K562 (cell line): ENCODE data around the gene PTHLH. TPM values are rescaled to one million over a fixed set of nuclear protein-coding genes. Genes with fewer than 3 reads are reported as not detected.

ENCODE experiments used
- ATAC-seq: fragments of 200-7000 bp; cut with Tn5 transposase; 3 replicates; pipeline ENCODE4 v1.9.1; 2020; ENCODE audit warnings: moderate library complexity
- BruUV-seq: library from RNA; stranded (reverse); fragments of 400-500 nt; replicated peaks from 2 replicates; lab custom pipeline; 2021; lab: Mats Ljungman, UMichigan
- CTCF ChIA-PET: fragments of 300-600 bp; formaldehyde crosslinking; extraction: SDS; loops from one replicate; lab custom pipeline; 2021; ENCODE audit warnings: low intra/inter-chr PET ratio; lab: Yijun Ruan, JAX
- POLR2A ChIA-PET: fragments of 300-600, 350-650 bp; sonication (Branson Sonifier 250); formaldehyde crosslinking; extraction: SDS; loops from one replicate; lab custom pipeline; 2021; ENCODE audit warnings: antibody characterized with exemption, inconsistent platforms; lab: Yijun Ruan, JAX
- DNase-seq, 4 experiments: peaks; one replicate each; pipeline versions ENCODE4 v3.0.0 to v3.0.0-alpha.2; 2011 to 2018; ENCODE audit warnings: low spot score in 3 of 4, mixed read lengths in 3 of 4; ENCODE audit errors: extremely low read depth in 1 of 4
- FAIRE-seq: peaks from 2 replicates; lab custom pipeline; 2011; peaks lifted over from hg19 to GRCh38; lab: Jason Lieb, UNC
- H2AFZ ChIP-seq: 2 replicates; pipeline ENCODE4 v1.6.0; 2011; ENCODE audit warnings: low read depth, low read length, control low read depth, inconsistent platforms
- H3K27ac ChIP-seq: fragments of 200-600 bp; 3 replicates; pipeline ENCODE4 v1.8.0; 2011; ENCODE audit warnings: low read depth, mild to moderate bottlenecking, control low read depth, inconsistent platforms, low read length, moderate library complexity, mixed read lengths; ENCODE audit errors: extremely low read depth
- H3K27me3 ChIP-seq, 2 experiments: fragments of 300-600 bp in 1 of 2; 2 replicates in 1 of 2; 3 replicates in 1 of 2; pipeline versions ENCODE4 v1.6.0 to v1.8.0; 2011; ENCODE audit warnings: inconsistent platforms in 2 of 2, low read length in 2 of 2, mild to moderate bottlenecking in 1 of 2, mixed read lengths in 1 of 2, moderate library complexity in 1 of 2; ENCODE audit not compliant: control insufficient read depth in 2 of 2, insufficient read depth in 2 of 2
- H3K36me3 ChIP-seq: fragments of 300-600 bp; 3 replicates; pipeline ENCODE4 v1.8.0; 2011; ENCODE audit warnings: mild to moderate bottlenecking, low read length, inconsistent platforms; ENCODE audit not compliant: control insufficient read depth, insufficient read depth
- H3K4me1 ChIP-seq, 2 experiments: fragments of 200-600 bp in 1 of 2; replicated peaks in 1 of 2; 2 replicates in 1 of 2; 3 replicates in 1 of 2; pipeline versions ENCODE4 v1.5.1 to v1.8.0; 2011; ENCODE audit warnings: inconsistent platforms in 2 of 2, low read length in 2 of 2, mild to moderate bottlenecking in 1 of 2, mixed read lengths in 1 of 2, moderate library complexity in 1 of 2; ENCODE audit not compliant: control insufficient read depth in 2 of 2, insufficient read depth in 2 of 2
- H3K4me2 ChIP-seq: 2 replicates; pipeline ENCODE4 v1.6.1; 2011; ENCODE audit warnings: low read length, control low read depth, inconsistent platforms, mixed read lengths; ENCODE audit not compliant: insufficient read depth
- H3K4me3 ChIP-seq: fragments of 200-600 bp; sonication (generic), shearing (Covaris generic); 2 replicates; pipeline ENCODE4 v1.5.1; 2016; ENCODE audit warnings: control low read depth, inconsistent platforms
- H3K79me2 ChIP-seq: fragments of 200-600 bp; 3 replicates; pipeline ENCODE4 v1.8.0; 2011; ENCODE audit warnings: low read length, inconsistent platforms; ENCODE audit not compliant: control insufficient read depth, insufficient read depth
- H3K9ac ChIP-seq, 2 experiments: 2 replicates each; pipeline versions ENCODE4 v1.6.0 to v1.6.1; 2011; ENCODE audit warnings: low read depth in 2 of 2, low read length in 2 of 2, control low read depth in 1 of 2, inconsistent platforms in 1 of 2, mild to moderate bottlenecking in 1 of 2, mixed read lengths in 1 of 2; ENCODE audit not compliant: insufficient read depth in 1 of 2
- H3K9me1 ChIP-seq: one replicate; pipeline ENCODE4 v1.6.0; 2011; ENCODE audit warnings: inconsistent platforms, mild to moderate bottlenecking, low read length, moderate library complexity; ENCODE audit not compliant: control insufficient read depth, insufficient read depth
- H3K9me3 ChIP-seq: replicated peaks from 2 replicates; pipeline ENCODE4 v1.5.1; 2011; ENCODE audit warnings: low read depth, low read length, inconsistent platforms; ENCODE audit not compliant: control insufficient read depth, insufficient read depth
- H4K20me1 ChIP-seq: replicated peaks from 2 replicates; pipeline ENCODE4 v1.6.1; 2011; ENCODE audit warnings: low read length, inconsistent platforms, mixed read lengths; ENCODE audit not compliant: control insufficient read depth, insufficient read depth
- CHD1 ChIP-seq: fragments of 200-600 bp; sonication (generic); IDR thresholded peaks from one replicate; pipeline ENCODE4 v1.6.1; 2012; ENCODE audit warnings: mild to moderate bottlenecking, moderate library complexity, low read length, inconsistent platforms
- ELF2 ChIP-seq: fragments of 250-450 bp; sonication (Bioruptor Pico); IDR thresholded peaks from 2 replicates; pipeline ENCODE4 v1.5.0; 2021; ENCODE audit warnings: mild to moderate bottlenecking
- EZH2 ChIP-seq: IDR thresholded peaks from 2 replicates; pipeline ENCODE4 v1.6.1; 2012; ENCODE audit warnings: low read depth, mild to moderate bottlenecking, inconsistent platforms, low read length, borderline replicate concordance
- FOXJ3 ChIP-seq: sonication (generic); formaldehyde crosslinking; IDR thresholded peaks from 2 replicates; pipeline ENCODE4 v1.4.0; 2020; ENCODE audit warnings: mild to moderate bottlenecking, missing genetic modification reagents
- HDAC2 ChIP-seq: fragments of 450-650 bp; IDR thresholded peaks from 2 replicates; pipeline ENCODE4 v1.6.1; 2016; ENCODE audit warnings: mild to moderate bottlenecking
- HMGN3 ChIP-seq: IDR thresholded peaks from 2 replicates; pipeline ENCODE4 v1.6.1; 2011; ENCODE audit warnings: borderline replicate concordance, low read depth, mild to moderate bottlenecking, mixed read lengths, low read length; ENCODE audit not compliant: insufficient read length; ENCODE audit errors: extremely low read depth
- MECOM ChIP-seq: fragments of 250-450 bp; sonication (Bioruptor Pico); IDR thresholded peaks from 2 replicates; pipeline ENCODE4 v1.8.0; 2022; ENCODE audit warnings: inconsistent platforms
- NCOA2 ChIP-seq, 2 experiments: fragments of 450-650 bp; IDR thresholded peaks; 2 replicates each; pipeline ENCODE4 v1.6.1; 2018; ENCODE audit warnings: mild to moderate bottlenecking in 2 of 2, moderate library complexity in 1 of 2; ENCODE audit not compliant: partially characterized antibody in 2 of 2
- OTX1 ChIP-seq: fragments of 450-650 bp; formaldehyde crosslinking; IDR thresholded peaks from 2 replicates; pipeline ENCODE4 v1.4.0; 2022; ENCODE audit warnings: mild to moderate bottlenecking
- PML ChIP-seq: IDR thresholded peaks from 2 replicates; pipeline ENCODE4 v1.6.1; 2012; ENCODE audit warnings: low read length, inconsistent platforms
- RFX5 ChIP-seq: IDR thresholded peaks from 2 replicates; pipeline ENCODE4 v1.6.1; 2011; ENCODE audit warnings: low read depth, mild to moderate bottlenecking, improper control_type of control experiment, low read length
- STAT5A ChIP-seq: IDR thresholded peaks from 2 replicates; pipeline ENCODE4 v1.6.1; 2012; ENCODE audit warnings: low read length, inconsistent platforms, borderline replicate concordance
- ZNF384 ChIP-seq: IDR thresholded peaks from 2 replicates; pipeline ENCODE4 v1.6.1; 2012; ENCODE audit warnings: low read depth, low read length, improper control_type of control experiment
- WGBS: fragments of 100-300 bp; shearing (Covaris generic); methylation state at CpG from one replicate; pipeline ENCODE4 v1.1.6; 2016; ENCODE audit warnings: low coverage, mixed read lengths; ENCODE audit not compliant: insufficient coverage; ENCODE audit errors: missing lambda C conversion rate; 5-methylcytosine and 5-hydroxymethylcytosine counted together
- in situ Hi-C: fragments of 300-500 bp; cut with MboI; formaldehyde crosslinking; loops from 4 replicates; pipeline ENCODE4 v1.15.0; 2018; ENCODE audit warnings: inconsistent platforms, mixed read lengths
- intact Hi-C: fragments of 100-400 bp; cut with micrococcal nuclease; formaldehyde crosslinking; loops from 2 replicates; pipeline ENCODE4 v1.14.2; 2022
- polyA plus RNA-seq, 8 experiments: library from polyadenylated mRNA; depleted of rRNA in 4 of 8; stranded (reverse) in 5 of 8; unstranded in 3 of 8; fragments of >200 nt; fragmentation: Nextera tagmentation in 2 of 8; fragmentation: Illumina TruSeq in 1 of 8; extraction: Ambion mirVana in 2 of 8; extraction: Trizol in 1 of 8; gene quantifications; 2 replicates each; pipeline versions ENCODE4 v1.2.1 to v1.2.3, GENCODE V29; 2011 to 2014; ENCODE audit warnings: inconsistent platforms in 1 of 8, missing spikeins in 1 of 8
- total RNA-seq, 7 experiments: library from RNA; depleted of rRNA in 6 of 7; stranded (reverse); fragments of >200 nt in 6 of 7; fragmentation: Illumina TruSeq in 2 of 7; extraction: Trizol in 2 of 7; gene quantifications; 2 replicates each; pipeline versions ENCODE4 v1.2.1 to v1.2.3, GENCODE V29; 2011 to 2021; ENCODE audit warnings: low replicate concordance in 1 of 7
- TF ChIP-seq, protein P1 (sequence below), 2 experiments: fragments of 450-650 bp in 1 of 2; IDR thresholded peaks; 2 replicates each; pipeline ENCODE4 v1.6.1; 2011 to 2017; ENCODE audit warnings: low read depth in 2 of 2, antibody characterized with exemption in 1 of 2, borderline replicate concordance in 1 of 2, low read length in 1 of 2, mild to moderate bottlenecking in 1 of 2, mixed read lengths in 1 of 2; ENCODE audit not compliant: control insufficient read depth in 1 of 2
- TF ChIP-seq, protein P2 (sequence below): fragments of 450-650 bp; IDR thresholded peaks from 2 replicates; pipeline ENCODE4 v1.6.1; 2016; ENCODE audit warnings: antibody characterized with exemption
- TF ChIP-seq, protein P3 (sequence below), 3 experiments: fragments of 200-800 bp in 1 of 3; sonication (Bioruptor generic) in 1 of 3; sonication (generic) in 1 of 3; formaldehyde crosslinking in 1 of 3; IDR thresholded peaks; 2 replicates each; pipeline versions ENCODE4 v1.6.1 to v1.8.0; 2016 to 2022; ENCODE audit warnings: mild to moderate bottlenecking in 2 of 3, missing compliant biosample characterization in 2 of 3, missing genetic modification characterization in 2 of 3, missing genetic modification reagents in 1 of 3
- TF ChIP-seq, protein P4 (sequence below): sonication (generic); formaldehyde crosslinking; IDR thresholded peaks from 2 replicates; pipeline ENCODE4 v1.8.0; 2022; ENCODE audit warnings: mild to moderate bottlenecking, low read depth, missing genetic modification reagents

Gene PTHLH
- total and polyA plus RNA-seq, 9 of the 15 experiments (the other 6 are each of a cell fraction or from before 2014, with no cell fraction given): 0.14 to 2.5 (median 0.74) TPM

GRCh38 chr12:27965411-27965810 is 7.1 kb downstream of the PTHLH start:
- no peak for ATAC-seq
- FAIRE-seq: no peak
- H3K4me2 ChIP-seq: no peak overlapping the region
- TF ChIP-seq, protein P1, sequence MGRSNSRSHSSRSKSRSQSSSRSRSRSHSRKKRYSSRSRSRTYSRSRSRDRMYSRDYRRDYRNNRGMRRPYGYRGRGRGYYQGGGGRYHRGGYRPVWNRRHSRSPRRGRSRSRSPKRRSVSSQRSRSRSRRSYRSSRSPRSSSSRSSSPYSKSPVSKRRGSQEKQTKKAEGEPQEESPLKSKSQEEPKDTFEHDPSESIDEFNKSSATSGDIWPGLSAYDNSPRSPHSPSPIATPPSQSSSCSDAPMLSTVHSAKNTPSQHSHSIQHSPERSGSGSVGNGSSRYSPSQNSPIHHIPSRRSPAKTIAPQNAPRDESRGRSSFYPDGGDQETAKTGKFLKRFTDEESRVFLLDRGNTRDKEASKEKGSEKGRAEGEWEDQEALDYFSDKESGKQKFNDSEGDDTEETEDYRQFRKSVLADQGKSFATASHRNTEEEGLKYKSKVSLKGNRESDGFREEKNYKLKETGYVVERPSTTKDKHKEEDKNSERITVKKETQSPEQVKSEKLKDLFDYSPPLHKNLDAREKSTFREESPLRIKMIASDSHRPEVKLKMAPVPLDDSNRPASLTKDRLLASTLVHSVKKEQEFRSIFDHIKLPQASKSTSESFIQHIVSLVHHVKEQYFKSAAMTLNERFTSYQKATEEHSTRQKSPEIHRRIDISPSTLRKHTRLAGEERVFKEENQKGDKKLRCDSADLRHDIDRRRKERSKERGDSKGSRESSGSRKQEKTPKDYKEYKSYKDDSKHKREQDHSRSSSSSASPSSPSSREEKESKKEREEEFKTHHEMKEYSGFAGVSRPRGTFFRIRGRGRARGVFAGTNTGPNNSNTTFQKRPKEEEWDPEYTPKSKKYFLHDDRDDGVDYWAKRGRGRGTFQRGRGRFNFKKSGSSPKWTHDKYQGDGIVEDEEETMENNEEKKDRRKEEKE (IDR thresholded peaks at IDR 0.05; ENCODE audit: borderline replicate concordance in 1 of 2, control insufficient read depth in 1 of 2, low read depth in 2 of 2, low read length in 1 of 2): no peak
- TF ChIP-seq, protein P2, sequence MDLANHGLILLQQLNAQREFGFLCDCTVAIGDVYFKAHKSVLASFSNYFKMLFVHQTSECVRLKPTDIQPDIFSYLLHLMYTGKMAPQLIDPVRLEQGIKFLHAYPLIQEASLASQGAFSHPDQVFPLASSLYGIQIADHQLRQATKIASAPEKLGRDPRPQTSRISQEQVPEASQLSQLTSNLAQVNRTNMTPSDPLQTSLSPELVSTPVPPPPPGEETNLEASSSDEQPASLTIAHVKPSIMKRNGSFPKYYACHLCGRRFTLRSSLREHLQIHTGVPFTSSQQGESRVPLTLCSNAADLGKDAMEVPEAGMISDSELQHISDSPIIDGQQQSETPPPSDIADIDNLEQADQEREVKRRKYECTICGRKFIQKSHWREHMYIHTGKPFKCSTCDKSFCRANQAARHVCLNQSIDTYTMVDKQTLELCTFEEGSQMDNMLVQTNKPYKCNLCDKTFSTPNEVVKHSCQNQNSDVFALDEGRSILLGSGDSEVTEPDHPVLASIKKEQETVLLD: no peak
- TF ChIP-seq OTX1 (CRISPR knock-in tag): no peak
- TF ChIP-seq, protein P3, sequence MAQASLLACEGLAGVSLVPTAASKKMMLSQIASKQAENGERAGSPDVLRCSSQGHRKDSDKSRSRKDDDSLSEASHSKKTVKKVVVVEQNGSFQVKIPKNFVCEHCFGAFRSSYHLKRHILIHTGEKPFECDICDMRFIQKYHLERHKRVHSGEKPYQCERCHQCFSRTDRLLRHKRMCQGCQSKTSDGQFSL (CRISPR knock-in tag; IDR thresholded peaks at IDR 0.05): no peak
- TF ChIP-seq, protein P3 (tag; IDR thresholded peaks at IDR 0.05): no peak
- TF ChIP-seq, protein P4, sequence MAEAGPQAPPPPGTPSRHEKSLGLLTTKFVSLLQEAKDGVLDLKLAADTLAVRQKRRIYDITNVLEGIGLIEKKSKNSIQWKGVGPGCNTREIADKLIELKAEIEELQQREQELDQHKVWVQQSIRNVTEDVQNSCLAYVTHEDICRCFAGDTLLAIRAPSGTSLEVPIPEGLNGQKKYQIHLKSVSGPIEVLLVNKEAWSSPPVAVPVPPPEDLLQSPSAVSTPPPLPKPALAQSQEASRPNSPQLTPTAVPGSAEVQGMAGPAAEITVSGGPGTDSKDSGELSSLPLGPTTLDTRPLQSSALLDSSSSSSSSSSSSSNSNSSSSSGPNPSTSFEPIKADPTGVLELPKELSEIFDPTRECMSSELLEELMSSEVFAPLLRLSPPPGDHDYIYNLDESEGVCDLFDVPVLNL (CRISPR knock-in tag): no peak
- TF ChIP-seq EZH2: no peak
- TF ChIP-seq CHD1: no peak
- no peak for TF ChIP-seq HMGN3
- no peak for TF ChIP-seq FOXJ3 (CRISPR knock-in tag)
- TF ChIP-seq HDAC2: no peak
- no peak for TF ChIP-seq RFX5
- no peak for TF ChIP-seq PML
- no peak for TF ChIP-seq STAT5A
- TF ChIP-seq ELF2 (CRISPR knock-in tag): no peak
- TF ChIP-seq ZNF384: no peak
- TF ChIP-seq NCOA2 (IDR thresholded peaks at IDR 0.05; ENCODE audit: partially characterized antibody in 2 of 2): no peak
- TF ChIP-seq MECOM (CRISPR knock-in tag): no peak

More at GRCh38 chr12:27965411-27965810, 7.1 kb downstream of the PTHLH start:
- Histone ChIP-seq H3K9ac (no peak overlapping the region), H3K79me2 (no peaks in the 10 kb centered on the region), H3K36me3 (no peaks in the 10 kb centered on the region), H4K20me1 (no peaks in the 10 kb centered on the region), H3K9me3 (no peaks in the 10 kb centered on the region), H3K4me1 (peaks cover 0 to 13% of the 10 kb centered on the region in 2 experiments; a peak in 3 of 5 replicates), H2AFZ (no peak overlapping the region), H3K9me1 (no peaks in the 10 kb centered on the region), H3K27me3 (no peaks in the 10 kb centered on the region), H3K4me3 (no peak overlapping the region), H3K27ac (no peak overlapping the region)
- in situ Hi-C loops (no loop called here), intact Hi-C loops (no loop called here)
- WGBS: 63% methylated on average over 1 of the region's 1 CpG
- ChIA-PET CTCF (no interaction called here), POLR2A (no interaction called here)
- no peak for DNase-seq
- BruUV-seq: no TSS peak
